GM23338 (cell line): Measurements from ENCODE around the gene TMEM44. TPM values are rescaled to one million over a fixed set of nuclear protein-coding genes. Genes with fewer than 3 reads are reported as not detected.

Experiments used
- ATAC-seq: fragments of 200-7000 bp; cut with Tn5 transposase; 3 replicates; pipeline ENCODE4 v1.9.1; 2020
- DNase-seq: peaks from one replicate; pipeline ENCODE4 v3.0.0-alpha.2; 2015; ENCODE audit warnings: low spot score
- H2AFZ ChIP-seq: fragments of 200-600 bp; sonication (generic); 2 replicates; pipeline ENCODE4 v1.8.0; 2016; ENCODE audit warnings: antibody characterized with exemption, mild to moderate bottlenecking, moderate library complexity
- H3F3A ChIP-seq: fragments of 200-600 bp; sonication (generic); replicated peaks from 2 replicates; pipeline ENCODE4 v1.8.0; 2017; ENCODE audit warnings: antibody characterized with exemption, mixed run types, low read depth
- H3K27ac ChIP-seq: fragments of 200-600 bp; sonication (generic); 2 replicates; pipeline ENCODE4 v1.6.1; 2016; ENCODE audit warnings: low read depth
- H3K27me3 ChIP-seq: fragments of 200-600 bp; sonication (generic); 2 replicates; pipeline ENCODE4 v1.8.0; 2016; ENCODE audit warnings: mild to moderate bottlenecking, mixed run types, moderate library complexity; ENCODE audit not compliant: insufficient read depth
- H3K36me3 ChIP-seq: fragments of 200-600 bp; sonication (generic); 2 replicates; pipeline ENCODE4 v1.8.0; 2016; ENCODE audit warnings: mild to moderate bottlenecking; ENCODE audit not compliant: insufficient read depth
- H3K4me1 ChIP-seq: fragments of 200-600 bp; sonication (generic); 2 replicates; pipeline ENCODE4 v1.8.0; 2016; ENCODE audit warnings: mild to moderate bottlenecking, moderate library complexity; ENCODE audit not compliant: insufficient read depth
- H3K4me2 ChIP-seq: fragments of 200-600 bp; sonication (generic); 2 replicates; pipeline ENCODE4 v1.7.1; 2017; ENCODE audit warnings: mixed run types
- H3K4me3 ChIP-seq: fragments of 200-600 bp; sonication (generic); 2 replicates; pipeline ENCODE4 v1.6.1; 2016; ENCODE audit warnings: mixed run types
- H3K79me2 ChIP-seq: fragments of 200-600 bp; sonication (generic); replicated peaks from 2 replicates; pipeline ENCODE4 v1.8.0; 2017; ENCODE audit warnings: mild to moderate bottlenecking; ENCODE audit not compliant: insufficient read depth
- H3K9me2 ChIP-seq: fragments of 200-600 bp; sonication (generic); 2 replicates; pipeline ENCODE4 v1.8.0; 2017; ENCODE audit not compliant: insufficient read depth
- H4K20me1 ChIP-seq: fragments of 200-600 bp; sonication (generic); replicated peaks from 2 replicates; pipeline ENCODE4 v1.8.0; 2017; ENCODE audit warnings: mild to moderate bottlenecking; ENCODE audit not compliant: insufficient read depth
- H3K27ac Mint-ChIP-seq: 2 replicates; pipeline ENCODE4 v1.8.0; 2020; ENCODE audit warnings: inconsistent platforms, mild to moderate bottlenecking, moderate library complexity, mixed read lengths
- H3K27me3 Mint-ChIP-seq: 3 replicates; pipeline ENCODE4 v1.8.0; 2022; ENCODE audit warnings: low read depth, mild to moderate bottlenecking, moderate library complexity, mixed read lengths, inconsistent platforms; ENCODE audit not compliant: insufficient read depth, poor library complexity
- H3K36me3 Mint-ChIP-seq: 3 replicates; pipeline ENCODE4 v1.8.0; 2021; ENCODE audit warnings: low read depth, mild to moderate bottlenecking, inconsistent platforms, moderate library complexity, mixed read lengths
- H3K4me1 Mint-ChIP-seq: 3 replicates; pipeline ENCODE4 v1.8.0; 2020; ENCODE audit warnings: mild to moderate bottlenecking, inconsistent platforms, mixed read lengths
- H3K4me3 Mint-ChIP-seq: 3 replicates; pipeline ENCODE4 v1.8.0; 2021; ENCODE audit warnings: moderate library complexity, mild to moderate bottlenecking, inconsistent platforms, mixed read lengths
- H3K9me3 Mint-ChIP-seq: 3 replicates; pipeline ENCODE4 v1.8.0; 2020; ENCODE audit warnings: moderate library complexity, mild to moderate bottlenecking, inconsistent platforms, mixed read lengths
- CREB1 ChIP-seq: fragments of 250-450 bp; sonication (Bioruptor Pico); IDR thresholded peaks from 2 replicates; pipeline ENCODE4 v1.5.0; 2020; ENCODE audit warnings: low read depth, mild to moderate bottlenecking, moderate library complexity
- EZH2 ChIP-seq: fragments of 200-600 bp; sonication (generic); IDR thresholded peaks from one replicate; pipeline ENCODE4 v1.8.0; 2017; ENCODE audit warnings: antibody characterized with exemption, mild to moderate bottlenecking, low read depth; ENCODE audit not compliant: unreplicated experiment
- EZH2phosphoT487 ChIP-seq: fragments of 200-600 bp; sonication (generic); IDR thresholded peaks from one replicate; pipeline ENCODE4 v1.8.1; 2018; ENCODE audit warnings: antibody characterized with exemption; ENCODE audit not compliant: unreplicated experiment
- NANOG ChIP-seq: IDR thresholded peaks from 2 replicates; pipeline ENCODE4 v1.6.1; 2016; ENCODE audit warnings: antibody characterized with exemption, borderline replicate concordance
- ZNF462 ChIP-seq: fragments of 250-450 bp; sonication (Bioruptor Pico); IDR thresholded peaks from 2 replicates; pipeline ENCODE4 v1.5.0; 2020; ENCODE audit warnings: mild to moderate bottlenecking, moderate library complexity
- polyA plus RNA-seq: library from polyadenylated mRNA; unstranded; fragments of >200 nt; fragmentation: Nextera tagmentation; extraction: Ambion mirVana; gene quantifications from 2 replicates; pipeline ENCODE4 v1.2.1, GENCODE V29; 2016
- total RNA-seq: library from RNA; depleted of rRNA; stranded (reverse); fragments of >200 nt; shearing (Covaris generic); gene quantifications from 2 replicates; pipeline ENCODE4 v1.2.3, GENCODE V29; 2014
- TF ChIP-seq, protein P1 (sequence below), 2 experiments: fragments of 200-600 bp in 1 of 2; sonication (generic) in 1 of 2; conservative IDR thresholded peaks; 2 replicates each; pipeline versions ENCODE4 v1.5.1 to v1.6.1; 2016 to 2017; ENCODE audit warnings: antibody characterized with exemption in 2 of 2, low read depth in 2 of 2, mild to moderate bottlenecking in 2 of 2, moderate library complexity in 1 of 2

The TMEM44 gene
- total and polyA plus RNA-seq, 2 experiments from 2014 or later, result 10.0 to 10.5 TPM

- TF ChIP-seq ZNF462, result no peak
- no peak for TF ChIP-seq CREB1
- TF ChIP-seq EZH2phosphoT487, result no peak
- TF ChIP-seq EZH2, result no peak
- TF ChIP-seq NANOG, result no peak
Measured at GRCh38 chr3:194555175-194556062, 77.8 kb downstream of the TMEM44 start (continued).

DNA sequence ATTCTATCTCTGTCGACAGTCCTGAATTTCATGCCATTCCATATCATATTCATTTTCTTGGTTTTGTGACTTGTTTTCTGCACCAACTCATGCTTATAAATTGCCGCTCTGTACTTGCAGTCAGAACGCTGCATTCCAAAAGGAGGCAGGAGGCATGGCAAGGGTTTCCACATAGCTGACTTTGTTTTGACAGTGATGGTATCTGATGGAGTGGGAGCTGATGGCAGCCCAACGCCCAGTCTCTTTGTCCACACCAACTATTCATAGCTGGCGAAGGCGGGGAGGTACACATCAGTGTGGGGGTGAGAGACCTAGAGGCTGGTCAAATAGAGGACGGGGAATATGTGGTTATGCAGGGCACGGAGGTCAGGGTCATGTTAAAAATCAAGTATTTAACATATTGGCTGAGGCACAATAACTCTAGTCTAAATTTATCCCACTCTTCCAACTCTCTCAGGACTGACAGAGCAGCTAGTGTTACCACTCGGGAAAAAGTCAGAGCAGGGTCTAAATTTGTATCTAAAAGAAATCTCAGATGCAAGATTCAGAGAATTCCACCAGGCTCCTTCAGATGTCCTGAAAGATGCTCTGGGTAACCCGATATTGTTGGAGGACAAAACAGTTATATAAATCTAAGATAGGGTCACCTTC, 78.6 kb downstream of the TMEM44 start:
- H3K4me1 Mint-ChIP-seq, result peaks cover 24% of the 10 kb centered on the region
- H3K36me3 Mint-ChIP-seq, result no peaks in the 10 kb centered on the region
- H3K27me3 Mint-ChIP-seq, result peaks cover 9% of the 10 kb centered on the region
- H3K9me3 Mint-ChIP-seq, result no peaks in the 10 kb centered on the region
- H3K27ac ChIP-seq, result no peak overlapping the region
- no peaks in the 10 kb centered on the region for H4K20me1 ChIP-seq
- H3K4me3 Mint-ChIP-seq, result no peak overlapping the region
- H3K4me2 ChIP-seq, result no peak overlapping the region
- H3K9me2 ChIP-seq, result no peaks in the 10 kb centered on the region
- no peaks in the 10 kb centered on the region for H3K36me3 ChIP-seq
- DNase-seq (no peak), ATAC-seq (no peak)
- no peaks in the 10 kb centered on the region for H3F3A ChIP-seq
- H2AFZ ChIP-seq, result no peak overlapping the region
- TF ChIP-seq, protein P1, sequence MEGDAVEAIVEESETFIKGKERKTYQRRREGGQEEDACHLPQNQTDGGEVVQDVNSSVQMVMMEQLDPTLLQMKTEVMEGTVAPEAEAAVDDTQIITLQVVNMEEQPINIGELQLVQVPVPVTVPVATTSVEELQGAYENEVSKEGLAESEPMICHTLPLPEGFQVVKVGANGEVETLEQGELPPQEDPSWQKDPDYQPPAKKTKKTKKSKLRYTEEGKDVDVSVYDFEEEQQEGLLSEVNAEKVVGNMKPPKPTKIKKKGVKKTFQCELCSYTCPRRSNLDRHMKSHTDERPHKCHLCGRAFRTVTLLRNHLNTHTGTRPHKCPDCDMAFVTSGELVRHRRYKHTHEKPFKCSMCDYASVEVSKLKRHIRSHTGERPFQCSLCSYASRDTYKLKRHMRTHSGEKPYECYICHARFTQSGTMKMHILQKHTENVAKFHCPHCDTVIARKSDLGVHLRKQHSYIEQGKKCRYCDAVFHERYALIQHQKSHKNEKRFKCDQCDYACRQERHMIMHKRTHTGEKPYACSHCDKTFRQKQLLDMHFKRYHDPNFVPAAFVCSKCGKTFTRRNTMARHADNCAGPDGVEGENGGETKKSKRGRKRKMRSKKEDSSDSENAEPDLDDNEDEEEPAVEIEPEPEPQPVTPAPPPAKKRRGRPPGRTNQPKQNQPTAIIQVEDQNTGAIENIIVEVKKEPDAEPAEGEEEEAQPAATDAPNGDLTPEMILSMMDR (conservative IDR thresholded peaks at IDR 0.05; ENCODE audit: low read depth in 2 of 2), result no peak
- H3K4me1 ChIP-seq, result peaks cover 18% of the 10 kb centered on the region
- no peak overlapping the region for H3K27ac Mint-ChIP-seq
- no peaks in the 10 kb centered on the region for H3K27me3 ChIP-seq
- H3K4me3 ChIP-seq, result no peak overlapping the region
- H3K79me2 ChIP-seq, result no peaks in the 10 kb centered on the region
